ENCODE measurements around the gene TMEM63A. TPM values are rescaled to one million over a fixed set of nuclear protein-coding genes. Genes with fewer than 3 reads are reported as not detected.

Gene TMEM63A
- polyA plus RNA-seq, 1 experiment: 41.8 TPM

DNA sequence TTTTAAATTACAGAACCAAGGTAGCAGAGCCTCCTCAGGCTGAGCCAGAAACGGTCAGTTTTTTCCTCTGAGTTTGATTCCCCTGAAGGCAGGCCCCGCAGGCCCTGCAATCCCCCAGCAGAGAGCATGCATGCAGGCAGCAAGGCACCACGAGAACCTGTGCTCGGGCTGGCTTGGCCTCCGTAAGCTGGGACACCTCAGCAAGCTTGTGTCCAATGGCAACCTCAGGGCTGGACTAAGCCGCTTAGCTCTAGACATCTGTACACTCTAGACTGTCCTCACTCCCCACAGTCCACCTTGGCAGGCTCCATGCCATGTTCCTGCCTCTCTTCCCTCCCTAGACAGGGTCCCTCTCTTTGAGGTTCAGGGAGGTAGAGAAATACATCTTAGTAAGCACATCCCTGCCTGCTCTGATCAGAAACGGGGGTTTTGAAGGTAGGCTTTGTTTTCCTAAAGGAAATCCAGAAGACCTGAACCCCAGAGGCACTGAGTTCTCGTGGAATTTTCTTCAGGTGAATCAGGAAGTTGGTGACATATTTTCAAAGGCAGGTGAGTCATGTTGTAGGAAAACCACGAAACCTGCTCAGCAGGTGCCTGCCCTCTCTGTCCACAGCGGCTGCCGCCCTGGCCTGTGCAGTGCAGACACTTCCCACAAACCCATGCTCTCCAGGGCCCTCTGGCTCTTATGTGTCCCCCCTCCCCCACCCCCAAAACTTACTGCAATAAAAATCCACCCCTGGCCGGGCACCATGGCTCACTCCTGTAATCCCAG lies 7.0 kb downstream of the TMEM63A start:
- TF ChIP-seq, protein P1, sequence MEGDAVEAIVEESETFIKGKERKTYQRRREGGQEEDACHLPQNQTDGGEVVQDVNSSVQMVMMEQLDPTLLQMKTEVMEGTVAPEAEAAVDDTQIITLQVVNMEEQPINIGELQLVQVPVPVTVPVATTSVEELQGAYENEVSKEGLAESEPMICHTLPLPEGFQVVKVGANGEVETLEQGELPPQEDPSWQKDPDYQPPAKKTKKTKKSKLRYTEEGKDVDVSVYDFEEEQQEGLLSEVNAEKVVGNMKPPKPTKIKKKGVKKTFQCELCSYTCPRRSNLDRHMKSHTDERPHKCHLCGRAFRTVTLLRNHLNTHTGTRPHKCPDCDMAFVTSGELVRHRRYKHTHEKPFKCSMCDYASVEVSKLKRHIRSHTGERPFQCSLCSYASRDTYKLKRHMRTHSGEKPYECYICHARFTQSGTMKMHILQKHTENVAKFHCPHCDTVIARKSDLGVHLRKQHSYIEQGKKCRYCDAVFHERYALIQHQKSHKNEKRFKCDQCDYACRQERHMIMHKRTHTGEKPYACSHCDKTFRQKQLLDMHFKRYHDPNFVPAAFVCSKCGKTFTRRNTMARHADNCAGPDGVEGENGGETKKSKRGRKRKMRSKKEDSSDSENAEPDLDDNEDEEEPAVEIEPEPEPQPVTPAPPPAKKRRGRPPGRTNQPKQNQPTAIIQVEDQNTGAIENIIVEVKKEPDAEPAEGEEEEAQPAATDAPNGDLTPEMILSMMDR (IDR thresholded peaks at IDR 0.05; ENCODE audit: insufficient read depth, low read depth, low read length): no peak
- no peaks in the 10 kb centered on the region for H3K27me3 ChIP-seq (ENCODE audit: control insufficient read depth, insufficient read depth, low read length)
- DNase-seq (ENCODE audit: low read depth): no peak
- ChIA-PET CTCF (interaction anchor here (0.7 to 1.2 kb wide), 2 partner anchors 401 to 917 kb away, joined by 3 to 5 read pairs; no protein-coding TSS in a partner anchor), POLR2A (no interaction called here)
- H3K36me3 ChIP-seq (ENCODE audit: control insufficient read depth, insufficient read depth, low read length): peaks cover 18% of the 10 kb centered on the region
- no peak overlapping the region for H3K4me3 ChIP-seq (ENCODE audit: low read depth, low read length)

DNA sequence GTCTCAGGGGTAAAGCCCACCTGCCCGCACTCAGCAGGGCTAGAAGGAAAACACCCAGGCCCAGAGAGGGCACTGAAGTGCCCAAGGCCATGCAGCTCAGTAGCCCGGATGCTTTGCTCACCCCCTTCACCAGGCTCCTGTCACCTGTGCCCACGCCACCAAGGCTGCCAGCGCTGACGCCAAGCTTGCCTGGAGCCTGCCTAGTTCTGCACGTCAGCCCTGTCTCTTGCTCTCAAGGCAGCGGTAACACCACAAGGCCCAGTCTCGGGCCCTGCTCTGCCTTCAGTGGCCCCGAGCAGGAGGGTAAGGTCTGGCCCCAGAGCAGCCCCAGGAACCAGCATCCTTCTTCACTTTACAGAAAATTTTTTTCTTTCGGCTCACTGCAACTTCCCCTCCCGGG lies 7.7 kb downstream of the TMEM63A start:
- TF ChIP-seq, protein P1 (IDR thresholded peaks at IDR 0.05; ENCODE audit: insufficient read depth, low read depth, low read length): no peak

GRCh38 chr1:225873281-225873850 lies 8.8 kb downstream of the TMEM63A start:
- CTCF ChIA-PET: no interaction called here
- no peaks in the 10 kb centered on the region for H3K27me3 ChIP-seq (ENCODE audit: control insufficient read depth, insufficient read depth, low read length)
- POLR2A ChIA-PET: no interaction called here
- DNase-seq (ENCODE audit: low read depth): no peak
- no peak overlapping the region for H3K4me3 ChIP-seq (ENCODE audit: low read depth, low read length)
- TF ChIP-seq, protein P1 (IDR thresholded peaks at IDR 0.05; ENCODE audit: insufficient read depth, low read depth, low read length): no peak
- H3K36me3 ChIP-seq (ENCODE audit: control insufficient read depth, insufficient read depth, low read length): peaks cover 18% of the 10 kb centered on the region

More for the DNA sequence above, 7.7 kb downstream of the TMEM63A start:
- H3K4me3 ChIP-seq (ENCODE audit: low read depth, low read length): no peak overlapping the region
- H3K27me3 ChIP-seq (ENCODE audit: control insufficient read depth, insufficient read depth, low read length): no peaks in the 10 kb centered on the region
- ChIA-PET POLR2A (no interaction called here), CTCF (no interaction called here)
- DNase-seq (ENCODE audit: low read depth): no peak
- peaks cover 18% of the 10 kb centered on the region for H3K36me3 ChIP-seq (ENCODE audit: control insufficient read depth, insufficient read depth, low read length)

DNA sequence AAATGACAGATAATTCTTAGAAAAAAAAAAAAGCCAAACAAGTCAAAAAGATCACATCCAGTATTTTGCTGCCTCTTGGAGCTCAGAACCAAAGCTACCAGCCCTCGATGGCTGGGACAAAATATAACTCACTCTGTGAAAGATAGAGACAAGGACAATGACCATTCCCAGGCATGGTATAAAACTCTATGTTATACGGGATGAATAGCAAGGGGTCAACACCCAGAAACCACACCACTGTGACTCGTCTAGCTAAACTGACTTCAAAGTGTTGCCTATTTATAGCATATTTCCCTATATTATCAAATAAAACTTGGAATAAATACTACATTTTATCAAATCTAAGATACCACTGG lies 10.1 kb downstream of the TMEM63A start:
- Histone ChIP-seq H3K27me3 (ENCODE audit: control insufficient read depth, insufficient read depth, low read length) (no peaks in the 10 kb centered on the region), H3K36me3 (ENCODE audit: control insufficient read depth, insufficient read depth, low read length) (peaks cover 22% of the 10 kb centered on the region), H3K4me3 (ENCODE audit: low read depth, low read length) (no peak overlapping the region)
- no peak for DNase-seq (ENCODE audit: low read depth)
- POLR2A ChIA-PET: no interaction called here
- TF ChIP-seq, protein P1 (IDR thresholded peaks at IDR 0.05; ENCODE audit: insufficient read depth, low read depth, low read length): no peak
- CTCF ChIA-PET: interaction anchor here (1.0 to 2.1 kb wide), 3 partner anchors 8 to 397 kb away, joined by 3 to 8 read pairs (median 6); no protein-coding TSS in a partner anchor

- POLR2A ChIA-PET: no interaction called here
These were observed 10.7 kb downstream of the TMEM63A start for GRCh38 chr1:225871359-225872074.

More at GRCh38 chr1:225871359-225872074, 10.7 kb downstream of the TMEM63A start:
- H3K36me3 ChIP-seq (ENCODE audit: control insufficient read depth, insufficient read depth, low read length): peaks cover 21% of the 10 kb centered on the region
- CTCF ChIA-PET: interaction anchor here (0.5 to 2.1 kb wide), 4 partner anchors 8 to 397 kb away, joined by 3 to 8 read pairs (median 6); no protein-coding TSS in a partner anchor
- H3K4me3 ChIP-seq (ENCODE audit: low read depth, low read length): no peak overlapping the region
- TF ChIP-seq, protein P1 (IDR thresholded peaks at IDR 0.05; ENCODE audit: insufficient read depth, low read depth, low read length): no peak
- H3K27me3 ChIP-seq (ENCODE audit: control insufficient read depth, insufficient read depth, low read length): no peaks in the 10 kb centered on the region
- no peak for DNase-seq (ENCODE audit: low read depth)
